HG02623 (cell line): ENCODE data around the gene MUSTN1.

Source experiments
- ATAC-seq: cut with Tn5 transposase; IDR thresholded peaks from one replicate; pipeline ENCODE4 v1.9.1; 2021; ENCODE audit warnings: moderate library complexity; ENCODE audit not compliant: unreplicated experiment

Gene MUSTN1

DNA sequence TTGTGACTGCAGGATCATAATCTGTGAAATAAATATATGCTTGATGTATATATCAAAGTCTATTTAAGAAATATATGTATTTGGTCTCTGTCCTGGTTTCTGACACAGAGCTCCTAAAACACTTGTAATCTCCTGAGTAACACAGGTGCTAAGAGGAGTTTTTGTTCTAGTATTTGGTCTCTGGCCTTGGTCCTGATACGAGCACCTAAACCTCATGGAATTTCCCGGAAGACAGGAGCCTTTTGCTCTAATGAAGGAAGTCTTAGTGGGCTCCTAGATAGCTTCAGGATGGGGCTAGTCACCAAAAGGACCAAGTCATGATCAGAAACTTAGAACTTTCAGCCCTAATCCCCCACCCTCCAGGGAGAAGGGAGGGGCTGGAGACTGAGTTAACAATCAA, 19.2 kb upstream of the MUSTN1 start:
- no peak for ATAC-seq

DNA sequence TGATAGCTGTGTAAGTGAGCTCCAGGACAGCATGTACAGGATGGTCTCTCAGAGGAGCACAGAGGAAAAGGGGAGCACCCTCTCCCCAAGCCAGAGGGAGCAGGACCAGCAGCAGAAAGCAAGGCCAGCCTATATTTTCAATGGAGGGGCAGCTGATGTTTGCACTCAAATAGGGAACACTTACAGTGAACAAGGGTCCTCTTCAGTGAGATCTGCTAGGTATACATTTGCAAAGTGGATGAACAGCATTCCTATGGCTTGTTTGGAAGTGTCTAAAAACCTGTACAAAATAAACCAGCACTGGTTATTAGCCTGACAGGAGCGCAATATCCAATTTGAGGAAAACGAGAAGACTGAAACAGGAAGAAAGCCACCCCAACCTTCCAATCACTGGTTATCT, 17.6 kb upstream of the MUSTN1 start:
- no peak for ATAC-seq

DNA sequence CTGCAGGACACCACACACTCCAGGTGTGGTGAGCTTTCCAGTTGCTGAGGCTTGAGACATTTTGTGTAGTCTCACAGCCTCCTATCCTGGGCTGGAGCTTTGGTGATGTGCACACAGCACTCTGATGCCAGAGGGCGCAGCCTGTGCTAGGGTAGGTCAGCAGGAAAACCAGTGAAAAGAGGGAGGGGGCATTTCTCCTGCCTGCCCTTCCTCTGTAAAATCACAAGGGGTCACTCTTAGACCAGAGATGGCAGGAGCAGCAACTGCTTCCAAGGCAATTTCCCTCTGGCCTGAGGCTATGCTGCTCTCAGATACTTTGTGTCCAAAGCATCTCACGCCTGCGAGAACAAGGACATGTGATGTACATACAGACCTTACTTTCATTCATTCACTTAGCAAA, 16.5 kb upstream of the MUSTN1 start:
- no peak for ATAC-seq

DNA sequence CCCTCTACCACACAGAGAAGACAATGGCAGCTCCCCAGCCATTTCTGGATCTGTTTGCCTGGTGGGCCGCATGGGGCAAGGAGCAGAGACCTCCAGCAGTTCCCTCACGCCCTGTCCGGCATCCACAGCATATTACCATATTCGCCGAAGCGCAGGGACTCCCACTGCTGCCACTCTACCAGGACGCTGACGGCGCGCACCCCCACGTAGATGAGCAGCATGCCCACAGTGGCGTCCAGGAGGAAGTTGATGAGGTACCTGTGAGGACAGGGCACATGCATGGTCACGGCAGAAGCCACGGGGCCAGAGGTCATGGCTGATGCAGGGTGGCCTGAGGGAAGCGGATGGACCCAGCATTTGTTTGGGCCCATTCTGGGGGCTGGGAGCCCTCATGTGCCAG, 14.8 kb upstream of the MUSTN1 start:
- ATAC-seq, result no peak

DNA sequence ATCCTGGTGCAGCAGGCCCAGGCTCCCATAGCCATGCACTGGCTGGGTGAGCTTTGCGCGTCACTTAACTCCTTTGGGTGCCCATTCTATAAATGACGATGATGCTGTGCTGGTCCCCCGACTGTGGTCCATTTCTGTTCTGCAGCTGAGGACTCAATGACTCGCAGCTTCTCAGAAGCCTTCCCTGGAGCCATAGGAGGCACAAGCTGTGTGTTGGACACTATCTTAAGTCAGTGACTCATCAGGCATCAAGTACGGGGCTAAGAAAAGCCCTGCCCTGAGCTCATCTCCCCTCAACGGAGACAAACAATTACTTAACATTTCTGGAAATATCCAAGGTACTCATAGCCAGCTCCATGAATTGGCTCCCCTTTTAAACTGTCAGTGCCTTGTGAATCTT, 13.8 kb upstream of the MUSTN1 start:
- no peak for ATAC-seq

DNA sequence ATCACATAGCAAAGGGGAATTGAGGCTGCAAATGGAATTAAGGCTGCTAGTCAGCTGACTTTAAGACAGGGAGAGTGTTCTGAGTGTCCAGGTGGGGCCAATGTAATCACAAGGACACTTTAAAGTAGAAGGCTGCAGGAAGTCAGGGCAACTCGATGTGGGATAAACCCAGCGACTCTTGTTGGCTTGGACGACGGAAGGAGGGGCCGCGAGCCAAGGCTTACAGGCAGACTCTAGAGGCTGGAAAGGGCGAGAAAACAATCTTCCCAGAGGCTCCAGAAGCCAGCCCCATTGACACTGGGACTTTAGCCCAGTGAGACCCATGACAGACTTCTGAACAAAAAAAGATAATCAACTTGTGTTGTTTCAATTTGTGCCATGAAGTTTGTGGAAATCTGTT, 12.9 kb upstream of the MUSTN1 start:
- no peak for ATAC-seq

DNA sequence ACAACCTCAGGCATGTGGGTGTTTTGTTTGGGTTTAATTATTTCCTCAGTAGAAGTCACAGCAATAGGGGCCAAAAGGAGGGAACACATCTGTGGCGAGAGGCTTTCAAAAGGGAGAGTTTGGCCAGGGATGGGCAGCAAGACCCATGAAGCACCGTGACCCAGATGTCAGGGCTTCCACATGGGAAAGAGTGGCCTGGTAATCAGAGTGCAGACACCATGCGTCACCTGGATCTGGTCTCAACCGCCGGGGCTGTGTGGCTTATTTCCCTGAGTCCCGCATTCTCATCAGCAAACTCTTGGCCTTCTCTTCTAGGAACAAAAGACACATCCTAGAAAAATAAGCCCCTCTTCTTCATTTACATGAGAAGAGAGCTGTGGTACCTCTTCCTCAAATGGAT, 12.4 kb upstream of the MUSTN1 start:
- no peak for ATAC-seq

DNA sequence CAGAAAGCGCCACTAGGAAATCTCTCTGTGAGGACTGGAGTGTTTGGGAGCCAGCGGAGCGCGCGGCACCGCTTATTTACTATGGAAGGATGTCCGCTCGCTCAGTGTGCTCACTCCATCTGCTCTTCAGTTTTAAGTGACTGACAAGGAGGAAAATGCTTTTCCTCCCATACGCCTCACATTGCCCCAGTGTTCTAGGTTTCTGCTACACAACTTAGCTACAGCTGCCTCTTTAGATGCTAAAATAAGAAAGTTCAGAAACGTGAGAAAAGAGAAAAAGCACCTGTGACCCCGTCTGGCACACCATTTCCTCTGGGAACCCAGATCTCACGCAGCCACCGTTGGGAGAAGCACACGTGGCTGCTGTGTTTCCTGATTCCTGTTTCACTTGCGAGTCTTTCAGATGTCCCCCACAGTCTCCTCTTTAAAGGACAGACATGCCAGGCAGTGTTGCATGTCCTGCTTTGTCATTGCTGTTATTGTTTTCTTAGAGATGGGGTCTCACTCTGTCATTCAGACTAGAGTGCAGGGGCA, 11.7 kb upstream of the MUSTN1 start:
- ATAC-seq, result no peak

DNA sequence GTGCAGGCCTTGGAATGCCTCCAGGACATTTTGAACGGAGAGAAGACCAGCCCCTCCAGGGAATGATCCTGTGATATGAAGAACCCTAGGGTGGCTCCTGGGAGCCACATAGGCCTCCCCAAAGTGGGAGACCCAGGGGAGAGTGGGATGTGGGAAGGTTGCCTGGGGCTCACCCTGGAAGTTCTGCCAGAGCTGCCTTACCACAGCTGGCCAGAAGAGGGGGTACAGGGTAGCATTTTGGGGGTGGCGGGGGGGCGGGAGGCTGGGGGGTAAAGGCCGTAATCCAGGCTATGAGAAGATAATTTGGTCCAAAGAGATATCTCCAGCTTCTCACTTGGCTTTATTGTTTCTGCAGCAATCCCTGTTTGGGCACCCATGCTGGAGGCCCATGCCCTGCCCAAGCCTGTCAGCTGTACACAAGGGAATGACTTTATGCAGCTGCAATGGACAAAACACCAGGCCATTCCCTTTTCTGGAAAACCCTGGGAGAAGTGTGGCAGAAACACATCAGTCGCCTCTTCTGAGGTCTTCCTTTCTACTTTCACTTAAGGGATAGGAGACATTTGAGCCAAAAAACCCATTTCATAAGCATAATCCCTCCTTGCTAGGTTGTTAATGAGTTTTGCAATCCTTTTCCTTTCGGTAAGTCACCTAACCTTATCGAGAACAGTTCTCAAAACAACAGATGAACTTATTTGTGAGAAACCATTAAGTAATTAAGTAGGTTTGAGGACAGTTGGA, 11.0 kb upstream of the MUSTN1 start:
- no peak for ATAC-seq

DNA sequence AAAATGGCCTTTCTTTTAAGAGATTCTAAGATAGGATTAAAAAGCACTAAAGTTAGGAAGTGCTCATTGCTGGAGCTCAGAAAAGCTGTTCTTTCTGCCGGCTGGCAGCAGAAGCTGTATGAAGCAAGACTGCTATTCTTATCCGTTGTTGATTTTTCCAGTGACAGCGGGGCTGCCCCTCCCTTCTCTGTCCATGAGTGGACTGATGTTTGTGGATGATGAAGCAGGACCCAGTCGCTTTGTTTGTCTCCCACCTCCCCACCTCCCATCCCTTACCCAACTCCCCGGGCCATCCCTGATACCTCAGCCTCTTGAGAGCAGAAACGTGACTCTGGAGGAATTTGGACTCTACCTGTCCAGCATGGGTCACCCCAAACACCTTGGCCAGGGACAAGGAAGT, 10.3 kb upstream of the MUSTN1 start:
- ATAC-seq, result no peak

DNA sequence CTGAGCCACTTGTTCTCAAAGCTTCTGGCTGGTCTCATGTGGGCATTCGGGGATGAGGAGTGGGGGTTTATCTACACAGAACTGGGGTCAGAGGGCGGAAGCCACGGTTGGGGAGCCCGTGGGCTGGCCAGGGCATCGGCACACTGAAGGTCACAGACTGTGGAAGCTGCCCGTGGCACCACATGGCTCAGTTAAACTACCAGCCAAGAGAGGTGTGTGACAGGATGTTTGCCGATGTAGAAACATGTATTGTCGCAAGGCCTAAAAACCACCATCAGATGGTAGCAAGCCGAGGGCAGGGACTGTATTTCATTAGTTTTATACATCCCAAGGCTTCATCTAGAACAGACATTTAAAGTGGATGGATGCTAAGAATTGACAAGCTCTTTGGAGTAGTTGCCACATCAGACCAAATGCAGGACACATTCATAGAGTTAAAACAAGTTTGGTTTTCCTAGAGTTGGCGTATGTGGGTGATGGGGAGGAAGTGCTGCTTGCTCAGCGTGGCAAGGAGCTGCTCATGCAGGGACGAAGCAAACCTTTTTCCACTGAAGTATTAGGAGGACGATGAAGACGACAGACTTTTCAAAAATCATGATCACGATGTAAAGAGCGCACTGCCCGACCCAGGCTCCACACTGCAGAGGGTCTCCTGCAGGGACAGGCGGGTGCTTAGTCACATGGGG, 9.6 kb upstream of the MUSTN1 start:
- ATAC-seq, result no peak

DNA sequence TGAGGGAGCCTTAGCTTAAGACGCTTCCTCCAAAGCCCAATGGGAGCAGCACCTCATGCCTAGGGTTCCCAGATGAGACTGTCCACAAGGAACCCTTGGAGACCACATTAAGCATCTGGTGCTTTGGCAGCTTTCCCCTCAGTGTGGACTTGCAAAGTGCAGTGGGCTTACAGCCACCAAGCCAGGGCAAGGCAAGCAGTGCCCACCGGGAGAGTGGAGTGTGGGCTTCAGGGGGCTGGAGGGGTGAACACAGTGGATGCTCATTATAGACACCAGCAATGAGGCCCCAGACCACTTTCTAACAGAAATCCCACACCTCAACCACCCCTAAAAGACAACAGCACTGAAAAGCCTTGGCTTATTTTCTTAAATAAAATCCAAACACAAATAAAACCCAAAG, 9.1 kb upstream of the MUSTN1 start:
- no peak for ATAC-seq

DNA sequence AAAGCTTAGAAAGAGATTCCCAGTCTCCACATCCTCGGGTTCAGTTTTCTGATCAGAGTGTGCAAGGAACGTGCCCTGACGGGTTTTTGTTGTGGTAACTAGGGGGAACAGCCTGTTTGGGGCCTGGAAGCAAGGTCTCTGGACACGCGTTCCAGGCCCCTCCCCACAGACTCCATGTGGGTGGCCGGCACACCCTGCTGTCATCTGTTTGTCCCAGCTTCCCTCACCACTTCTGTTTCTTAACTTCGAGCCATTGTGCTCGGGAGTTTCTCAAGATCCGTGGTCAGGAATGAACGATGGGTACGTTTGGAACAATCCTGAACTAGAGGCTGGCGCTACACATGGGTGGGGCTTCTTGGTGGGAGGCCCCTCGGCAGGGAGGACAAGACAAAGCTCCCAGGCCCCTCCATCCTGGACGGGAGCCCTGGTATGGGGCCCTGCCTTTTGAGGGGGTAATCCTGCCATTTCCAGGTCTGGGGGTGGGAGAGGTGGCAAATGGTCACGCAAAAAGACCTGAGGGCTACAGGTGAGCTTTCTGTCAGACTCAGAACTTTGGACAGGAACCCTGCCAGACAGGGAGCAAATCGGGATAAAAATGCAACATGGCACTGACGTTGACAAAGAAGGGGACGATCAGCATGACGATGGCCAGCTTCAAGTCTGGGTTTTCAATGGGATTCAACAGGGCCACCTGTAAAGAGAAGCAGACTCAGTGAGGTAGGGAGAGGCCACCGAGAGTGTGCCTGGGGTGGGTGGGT, 8.5 kb upstream of the MUSTN1 start:
- ATAC-seq, result no peak

DNA sequence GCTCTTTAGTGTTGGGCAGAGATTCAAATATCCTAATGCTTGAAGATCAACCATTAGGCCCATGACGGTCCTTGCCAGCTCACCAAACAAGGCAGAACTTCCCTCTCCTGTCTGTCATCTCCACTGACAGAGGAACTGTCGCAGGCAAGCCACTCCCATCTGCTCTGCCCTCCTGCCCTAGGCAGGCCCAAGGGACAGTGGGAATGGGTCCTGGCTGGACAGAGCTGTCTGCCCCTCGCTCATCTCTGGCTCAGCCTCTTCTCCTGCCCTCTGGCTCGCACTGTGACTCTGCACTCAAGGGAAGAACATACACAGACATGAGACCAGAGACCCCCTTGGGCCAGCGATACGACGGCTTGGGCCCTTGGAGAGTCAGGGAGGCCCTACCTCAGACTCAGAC, 7.6 kb upstream of the MUSTN1 start:
- ATAC-seq, result no peak

DNA sequence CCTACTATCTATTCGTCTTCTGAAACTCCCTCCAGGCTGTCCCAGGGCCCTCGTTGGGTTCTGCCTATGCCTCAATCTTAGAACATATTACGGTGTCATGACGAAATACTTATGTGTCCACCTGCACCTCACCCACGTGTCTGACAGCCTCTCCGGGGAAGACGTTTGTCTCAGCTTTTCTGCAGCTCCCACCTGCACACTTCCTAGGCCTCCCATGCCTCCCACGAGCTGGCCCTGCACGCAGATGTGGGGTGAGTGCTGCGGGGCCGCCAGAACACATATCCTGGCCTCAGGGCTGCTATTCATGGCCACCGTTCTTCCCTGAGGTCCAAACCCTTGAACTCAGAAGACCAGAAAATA, 7.1 kb upstream of the MUSTN1 start:
- ATAC-seq, result no peak

DNA sequence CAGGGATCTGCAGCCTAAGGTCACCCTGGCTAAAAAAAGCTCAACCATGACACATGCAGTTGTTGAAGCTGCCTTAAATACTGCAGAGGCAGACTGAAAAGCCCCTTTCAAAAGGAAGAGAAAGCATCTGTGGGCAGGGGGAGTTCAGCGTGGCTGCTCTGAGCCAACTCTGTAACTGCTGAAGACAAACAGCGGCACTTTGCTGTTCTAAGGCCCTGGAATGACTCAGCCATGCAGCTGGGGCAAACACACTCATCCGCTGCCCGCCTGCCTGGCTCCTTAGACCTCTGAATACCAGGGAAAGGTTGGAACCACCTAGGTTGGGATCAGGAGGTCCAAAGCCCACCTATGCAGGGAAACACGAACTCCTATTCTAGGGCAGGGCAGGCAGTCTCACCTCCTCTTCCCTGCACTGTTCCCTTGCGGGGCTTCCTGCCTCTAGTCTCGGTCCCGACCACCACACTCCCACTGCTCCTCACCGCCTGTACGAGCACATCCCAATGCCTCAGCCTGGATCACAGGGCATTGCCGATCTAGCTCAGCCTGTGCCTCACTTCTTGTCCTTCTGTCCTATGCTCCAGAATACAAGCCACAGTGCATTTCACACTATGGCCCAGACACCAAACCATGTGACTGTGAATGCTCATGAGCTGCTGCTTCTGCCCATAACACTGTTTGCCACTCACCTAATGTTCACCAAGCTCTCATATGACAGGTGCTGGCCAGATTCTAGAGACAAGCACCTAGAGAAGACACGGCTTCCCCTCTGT, 6.6 kb upstream of the MUSTN1 start:
- no peak for ATAC-seq

DNA sequence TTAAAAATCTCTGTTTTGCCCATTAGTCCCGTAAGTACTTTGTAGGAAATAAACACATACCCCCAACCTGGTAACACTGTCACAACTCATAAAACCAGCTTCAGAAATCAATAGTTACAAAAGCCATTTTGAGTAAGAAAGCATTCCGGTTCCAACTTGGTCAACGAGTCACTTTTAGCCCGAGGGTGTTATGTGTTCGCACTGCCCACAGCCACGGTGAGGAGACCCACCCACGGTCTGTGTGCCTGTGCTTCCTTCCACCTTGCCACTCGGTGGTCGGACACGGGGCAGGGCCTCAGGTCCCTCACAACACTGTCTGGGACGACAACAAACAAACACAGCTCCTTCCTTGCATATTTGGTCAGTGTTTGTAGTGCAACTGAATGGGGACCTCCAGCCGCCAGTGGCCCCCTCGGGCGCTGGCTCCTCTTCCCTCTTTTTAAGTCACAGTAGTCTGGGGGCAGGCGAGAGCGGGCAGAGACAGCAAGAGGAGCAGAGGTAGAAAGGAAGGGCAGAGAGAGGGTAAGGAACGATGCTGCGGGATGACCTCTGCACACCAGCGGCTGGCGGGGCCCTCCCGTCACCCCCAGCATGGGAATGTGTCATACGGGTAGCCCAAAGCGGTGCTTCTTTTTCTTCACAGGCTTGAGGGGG, 5.2 kb upstream of the MUSTN1 start:
- no peak for ATAC-seq

DNA sequence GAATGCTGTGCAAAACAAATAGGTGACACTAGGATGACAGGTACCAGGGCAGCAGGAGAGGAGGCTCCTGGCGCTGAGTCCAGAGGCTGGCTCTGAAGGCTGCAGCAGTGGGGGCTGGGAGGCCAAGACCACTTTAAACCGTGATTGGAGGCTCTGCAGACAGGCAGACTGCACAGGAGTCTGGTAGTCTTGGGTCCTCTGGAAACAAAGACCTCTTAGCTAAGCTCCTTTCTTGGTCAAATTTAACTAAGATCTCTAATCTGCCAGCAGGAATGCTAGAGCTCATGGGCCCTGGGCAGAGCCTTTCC, 4.4 kb upstream of the MUSTN1 start:
- ATAC-seq, result no peak

DNA sequence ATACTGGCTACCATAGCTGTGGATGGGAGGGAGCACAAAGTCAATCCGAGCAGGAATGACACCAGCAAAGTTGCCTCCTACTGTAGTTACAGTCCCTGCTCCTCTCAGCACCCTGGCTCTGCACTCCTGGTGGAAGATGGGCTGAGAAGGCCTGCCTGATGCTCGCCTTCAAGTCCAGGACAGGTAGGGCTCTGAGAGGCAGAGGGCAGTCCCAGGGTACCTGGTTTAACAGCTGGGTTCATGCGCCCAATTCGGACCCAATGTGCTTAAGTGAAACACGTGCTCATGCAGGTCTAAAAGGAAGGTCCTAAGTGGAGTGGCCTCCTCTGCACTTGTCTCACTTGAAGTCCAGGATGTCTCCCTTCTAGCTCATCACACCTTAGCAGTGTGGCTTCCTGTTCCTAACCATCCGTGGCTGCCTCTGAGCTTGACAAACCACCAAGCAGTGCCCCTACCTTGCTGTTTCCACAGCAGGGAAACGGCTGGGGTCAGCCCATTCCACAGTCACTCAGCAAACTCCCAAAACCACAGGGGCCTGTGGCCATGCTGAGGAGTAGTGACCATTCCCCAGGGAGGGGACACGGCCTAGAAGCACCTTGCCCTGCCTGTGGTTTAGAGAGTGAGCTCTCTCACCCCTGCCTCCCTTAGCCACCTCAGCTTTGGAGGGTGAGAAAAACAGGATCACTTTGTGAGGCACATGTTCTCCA, 3.9 kb upstream of the MUSTN1 start:
- no peak for ATAC-seq

DNA sequence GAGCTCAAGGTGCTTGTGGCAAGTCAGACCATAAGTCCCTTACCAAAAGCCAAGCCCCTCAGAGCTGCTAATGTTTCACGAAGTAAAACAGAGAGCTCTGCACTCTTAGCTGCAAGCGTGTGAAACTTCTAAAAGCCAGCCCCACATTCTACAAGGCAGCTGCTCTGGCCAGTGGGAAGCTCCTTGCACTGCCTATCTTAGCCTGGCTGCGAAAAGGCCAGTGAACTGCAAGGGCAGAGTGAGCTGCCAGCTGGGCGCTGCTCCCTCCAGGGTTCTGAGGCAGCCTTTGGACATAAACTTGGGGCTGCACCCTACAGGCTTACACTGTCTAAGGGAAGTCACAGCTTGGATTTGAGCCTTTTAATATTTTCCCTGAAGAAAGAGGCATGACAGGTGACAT, 2.2 kb upstream of the MUSTN1 start:
- ATAC-seq, result no peak
